HG03066 (cell line): Measurements from ENCODE around the gene MFAP5.

Experiments
- ATAC-seq: cut with Tn5 transposase; IDR thresholded peaks from one replicate; pipeline ENCODE4 v1.9.1; 2021; ENCODE audit warnings: low read depth; ENCODE audit not compliant: unreplicated experiment

Gene MFAP5

GRCh38 chr12:8662593-8662992, at the start of gene MFAP5:
MFAP5 (minus strand) TSS chr12:8662826; CDS start chr12:8662104, 722 bp downstream.
- ATAC-seq, result no peak

- no peak for ATAC-seq
Observed at GRCh38 chr12:8709124-8709830, 46.7 kb upstream of the MFAP5 start.

GRCh38 chr12:8702159-8702558, 39.5 kb upstream of the MFAP5 start:
- no peak for ATAC-seq

GRCh38 chr12:8701046-8701660, 38.5 kb upstream of the MFAP5 start:
- no peak for ATAC-seq

- ATAC-seq, result no peak
Observed at GRCh38 chr12:8699714-8700113, 37.1 kb upstream of the MFAP5 start.

GRCh38 chr12:8698879-8699278, 36.3 kb upstream of the MFAP5 start:
- ATAC-seq, result no peak

GRCh38 chr12:8698132-8698851, 35.7 kb upstream of the MFAP5 start:
- peak; percentile 39 for ATAC-seq

- ATAC-seq, result peak; percentile 73
Observed at GRCh38 chr12:8697476-8698131, 35.0 kb upstream of the MFAP5 start, which contains the start of gene RIMKLB. RIMKLB (plus strand) TSS chr12:8697991; CDS start chr12:8713867, 15,876 bp downstream.

- peak; percentile 7 for ATAC-seq
Observed at GRCh38 chr12:8697120-8697475, 34.5 kb upstream of the MFAP5 start.

- ATAC-seq, result no peak
Observed at GRCh38 chr12:8696442-8697090, 33.9 kb upstream of the MFAP5 start.

- no peak for ATAC-seq
Observed at GRCh38 chr12:8695116-8695515, 32.5 kb upstream of the MFAP5 start.

GRCh38 chr12:8692573-8692972, 29.9 kb upstream of the MFAP5 start:
- ATAC-seq, result no peak

- ATAC-seq, result no peak
Observed at GRCh38 chr12:8689681-8690080, 27.1 kb upstream of the MFAP5 start.

- no peak for ATAC-seq
Observed at GRCh38 chr12:8687846-8688601, 25.4 kb upstream of the MFAP5 start.

GRCh38 chr12:8685051-8685450, 22.4 kb upstream of the MFAP5 start:
- ATAC-seq, result no peak

GRCh38 chr12:8681129-8681884, 18.7 kb upstream of the MFAP5 start:
- ATAC-seq, result no peak

- no peak for ATAC-seq
Observed at GRCh38 chr12:8680533-8680932, 17.9 kb upstream of the MFAP5 start.

- ATAC-seq, result no peak
Observed at GRCh38 chr12:8678661-8679111, 16.1 kb upstream of the MFAP5 start.

- ATAC-seq, result no peak
Observed at GRCh38 chr12:8677362-8677761, 14.7 kb upstream of the MFAP5 start.
